Stimulated activated CD8-positive, alpha-beta memory T cell treated with anti-CD3 and anti-CD28 coated beads, Interleukin-12 subunit alpha, Interleukin-12 subunit beta, amount 100 ng/mL, for 24 hours (primary cell): ENCODE results near the gene CD74.
A peak's percentile ranks its signal among the peaks of the same experiment; 100 is the strongest.
"Not testable (repeated sequence)": the region's sequence is repeated elsewhere in the genome, so short reads cannot be mapped to it uniquely, and the experiment has no call there.

Experiments
- DNase-seq: peaks from one replicate; pipeline ENCODE4 v3.0.0-alpha.2; 2020; ENCODE audit errors: extremely low read depth

CD74 gene

GRCh38 chr5:150412319-150413175, at the start of gene CD74:
TSS of gene CD74 (minus strand) at chr5:150412910. CDS start at chr5:150412749, 161 bp downstream.
- peak; percentile 70 for DNase-seq

DNA sequence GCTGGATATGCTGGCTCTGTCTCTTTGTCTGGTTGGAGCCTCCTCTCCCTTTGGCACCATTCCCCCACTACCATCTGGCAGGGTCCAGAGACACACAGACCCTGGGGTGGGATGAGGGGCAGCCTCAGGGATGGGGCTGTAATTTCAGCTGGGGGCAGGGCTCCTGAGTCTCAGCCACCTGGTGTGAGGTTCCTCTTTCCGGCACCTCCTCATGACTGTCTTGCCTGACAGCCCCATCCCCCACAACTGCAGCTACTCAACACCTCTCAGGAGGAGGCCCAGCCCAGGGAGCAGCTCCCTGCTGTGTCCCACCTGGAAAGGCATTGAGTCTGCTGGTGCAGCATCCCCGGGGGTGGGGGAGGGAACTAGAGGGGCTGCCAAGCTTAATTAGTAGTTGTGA, 48.5 kb upstream of the CD74 start:
- DNase-seq = no peak

GRCh38 chr5:150460781-150461180, 48.1 kb upstream of the CD74 start:
- no peak for DNase-seq

DNA sequence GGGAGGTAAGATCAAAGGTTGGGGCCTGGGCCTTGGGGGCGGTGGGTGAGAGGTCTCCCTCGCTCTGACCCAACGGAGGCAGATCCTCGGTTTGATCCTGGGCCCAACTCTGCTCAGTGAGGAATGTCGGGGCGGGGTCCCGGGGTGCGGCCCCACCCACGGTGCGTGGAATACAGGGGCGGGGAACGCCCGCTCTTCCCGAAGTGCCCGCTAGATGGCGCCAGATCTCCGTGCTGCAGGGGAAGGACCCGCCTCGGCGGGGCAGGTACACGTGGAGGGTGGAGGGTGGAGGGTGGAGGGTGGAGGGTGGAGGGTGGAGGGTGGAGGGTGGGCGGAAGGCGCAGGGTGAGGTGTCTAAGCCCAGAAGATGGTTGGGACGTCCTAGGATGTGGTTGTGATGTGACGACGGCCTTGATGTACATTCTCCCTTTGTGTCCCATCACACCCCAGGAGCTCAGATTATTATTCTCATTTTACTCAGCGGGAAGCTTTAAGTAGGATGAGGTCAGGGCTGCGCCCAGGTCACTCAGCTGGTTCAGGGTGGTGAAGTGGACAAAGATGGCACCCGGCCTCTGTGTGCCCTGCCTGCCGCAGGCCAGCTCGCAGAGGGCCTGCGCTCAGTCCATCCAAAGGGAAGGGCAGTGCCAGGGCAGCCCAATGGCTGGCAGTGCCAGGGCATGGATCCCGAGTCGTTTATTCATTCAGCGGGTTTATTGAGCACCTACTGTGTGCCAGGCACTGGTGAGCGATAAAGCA, 46.3 kb upstream of the CD74 start:
- peak; percentile 59 for DNase-seq

DNA sequence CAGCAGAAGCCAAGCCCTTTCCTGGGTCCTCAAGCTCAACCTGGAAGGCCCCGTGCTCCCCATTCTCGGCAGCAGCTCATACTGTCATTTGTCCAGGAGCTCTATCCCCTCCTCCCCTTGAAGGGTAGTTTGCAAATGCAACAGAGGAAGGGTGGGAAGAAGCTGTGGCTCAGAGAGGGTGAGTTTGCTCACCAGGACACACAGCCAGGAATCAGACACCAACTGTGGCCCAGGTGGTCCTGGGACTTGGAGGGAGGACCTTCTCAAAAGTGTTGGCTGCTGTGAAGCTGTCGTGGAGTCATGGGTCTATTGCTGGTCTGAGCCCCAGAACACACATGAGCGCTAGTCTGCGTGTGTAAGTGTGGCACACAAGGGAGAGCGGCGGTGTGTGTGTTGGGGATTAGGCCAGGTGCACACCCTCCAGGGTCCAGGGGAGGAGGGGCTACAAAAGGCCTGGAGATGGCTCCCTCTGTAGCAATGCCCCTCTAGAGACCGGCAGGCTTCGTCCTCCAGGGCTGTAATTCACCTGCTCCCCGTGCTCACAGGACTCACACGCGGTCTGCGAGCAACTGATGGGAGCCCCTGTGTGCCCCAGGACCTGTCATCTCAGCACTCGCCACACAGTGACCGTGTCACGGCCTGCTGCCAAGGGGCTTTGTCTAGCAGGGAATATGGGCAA, 45.0 kb upstream of the CD74 start:
- DNase-seq = no peak

GRCh38 chr5:150457121-150457520, 44.4 kb upstream of the CD74 start:
- no peak for DNase-seq

DNA sequence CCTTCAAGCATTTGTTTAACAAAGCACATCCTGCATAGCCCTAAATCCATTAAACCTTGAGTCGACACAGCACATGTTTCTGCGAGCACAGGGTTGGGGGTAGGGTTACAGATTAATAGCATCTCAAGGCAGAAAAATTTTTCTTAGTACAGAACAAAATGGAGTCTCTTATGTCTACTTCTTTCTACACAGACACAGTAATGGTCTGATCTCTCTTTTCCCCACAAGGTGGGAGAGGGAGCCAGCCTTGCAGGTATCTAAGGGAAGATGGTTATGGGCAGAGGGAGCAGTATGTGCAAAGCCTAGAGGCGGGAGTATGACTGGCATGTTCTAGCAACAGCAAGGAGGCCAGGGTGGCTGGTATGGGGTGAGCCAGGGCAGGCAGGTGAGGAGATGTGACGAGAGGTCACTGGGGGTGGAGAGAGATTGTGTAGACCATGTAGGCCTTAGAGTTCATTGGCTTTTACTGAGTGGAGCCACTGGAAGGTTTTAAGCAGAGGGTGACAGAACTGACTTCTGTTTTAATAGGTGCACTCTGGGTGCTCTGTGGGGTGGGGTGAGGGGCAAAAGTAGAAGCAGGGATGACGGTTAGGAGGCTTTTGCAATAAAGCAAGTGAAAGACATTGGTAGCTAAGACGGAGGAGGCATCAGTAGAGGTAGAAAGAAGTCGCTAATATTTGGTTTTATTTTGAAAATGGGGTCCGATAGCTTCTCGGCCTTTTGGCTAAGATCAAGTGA, 42.0 kb upstream of the CD74 start:
- DNase-seq = no peak

GRCh38 chr5:150454027-150454426, 41.3 kb upstream of the CD74 start:
- DNase-seq = not testable (repeated sequence)

DNA sequence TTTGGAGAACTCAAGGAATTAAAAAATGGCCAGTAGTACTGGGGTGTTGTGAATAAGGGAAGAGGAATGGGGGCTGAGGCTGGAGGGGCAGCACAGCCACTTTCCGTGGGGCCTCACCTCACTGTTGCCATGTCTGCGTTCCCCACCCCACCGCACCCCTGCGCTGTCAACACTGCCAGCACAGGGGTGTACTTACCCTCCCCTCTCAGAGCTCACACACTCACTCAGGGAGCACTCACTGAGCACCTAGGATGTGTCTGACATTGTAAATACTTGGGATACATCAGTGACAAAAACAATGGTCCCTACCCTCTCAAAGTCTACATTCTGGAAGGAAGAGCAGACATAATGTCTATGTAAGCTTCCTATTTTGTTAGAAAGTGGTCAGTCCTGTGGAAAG, 40.2 kb upstream of the CD74 start:
- no peak for DNase-seq

GRCh38 chr5:150451594-150451993, 38.9 kb upstream of the CD74 start:
- no peak for DNase-seq

- DNase-seq = peak; percentile 89
Observed at GRCh38 chr5:150449517-150450339, 37.0 kb upstream of the CD74 start, which contains the start of gene RPS14. TSS of gene RPS14 (minus strand) at chr5:150449739. CDS start at chr5:150447733, 2,006 bp downstream.

GRCh38 chr5:150448952-150449516, 36.3 kb upstream of the CD74 start:
- DNase-seq = no peak

DNA sequence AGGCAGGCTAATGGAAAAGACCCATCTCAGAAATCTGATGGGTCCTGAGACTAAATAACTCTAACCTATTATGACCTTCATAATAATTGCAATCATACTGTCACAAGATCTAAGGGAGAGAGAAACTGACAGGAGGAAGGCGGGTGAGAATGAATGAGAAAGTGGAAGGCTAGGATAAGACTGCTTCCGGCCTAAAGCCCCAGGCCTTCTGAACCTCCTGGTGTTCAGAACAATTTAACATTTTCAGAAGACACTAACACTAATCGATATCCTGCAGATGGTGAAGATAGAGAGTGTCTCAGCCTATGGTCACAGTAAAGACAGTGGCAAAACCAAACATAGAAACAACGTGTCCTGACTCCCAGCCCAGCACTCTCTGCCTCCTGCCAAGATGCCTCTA, 35.6 kb upstream of the CD74 start:
- no peak for DNase-seq

DNA sequence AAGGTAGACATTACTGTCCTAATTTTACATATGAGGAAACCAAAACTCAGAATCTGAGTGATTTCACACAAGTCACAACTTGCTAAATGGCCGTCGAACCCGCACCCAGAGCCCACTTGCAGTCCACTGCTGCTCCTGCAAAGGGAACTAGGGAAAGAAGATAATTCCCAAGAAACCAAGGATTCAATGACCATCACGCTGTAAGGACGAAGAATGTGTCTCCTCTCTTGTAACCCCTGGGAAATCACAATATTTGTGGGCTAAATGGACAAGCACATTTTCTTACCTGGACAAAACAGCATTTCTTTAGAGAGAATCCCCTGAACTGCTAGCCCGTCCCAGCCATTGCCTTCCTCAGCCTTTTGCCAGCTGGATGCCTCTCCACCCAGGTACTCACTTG, 34.5 kb upstream of the CD74 start:
- DNase-seq = no peak

GRCh38 chr5:150446583-150446982, 33.9 kb upstream of the CD74 start:
- no peak for DNase-seq

GRCh38 chr5:150446088-150446487, 33.4 kb upstream of the CD74 start:
- DNase-seq = no peak

- no peak for DNase-seq
Observed at GRCh38 chr5:150444770-150445169, 32.1 kb upstream of the CD74 start.

DNA sequence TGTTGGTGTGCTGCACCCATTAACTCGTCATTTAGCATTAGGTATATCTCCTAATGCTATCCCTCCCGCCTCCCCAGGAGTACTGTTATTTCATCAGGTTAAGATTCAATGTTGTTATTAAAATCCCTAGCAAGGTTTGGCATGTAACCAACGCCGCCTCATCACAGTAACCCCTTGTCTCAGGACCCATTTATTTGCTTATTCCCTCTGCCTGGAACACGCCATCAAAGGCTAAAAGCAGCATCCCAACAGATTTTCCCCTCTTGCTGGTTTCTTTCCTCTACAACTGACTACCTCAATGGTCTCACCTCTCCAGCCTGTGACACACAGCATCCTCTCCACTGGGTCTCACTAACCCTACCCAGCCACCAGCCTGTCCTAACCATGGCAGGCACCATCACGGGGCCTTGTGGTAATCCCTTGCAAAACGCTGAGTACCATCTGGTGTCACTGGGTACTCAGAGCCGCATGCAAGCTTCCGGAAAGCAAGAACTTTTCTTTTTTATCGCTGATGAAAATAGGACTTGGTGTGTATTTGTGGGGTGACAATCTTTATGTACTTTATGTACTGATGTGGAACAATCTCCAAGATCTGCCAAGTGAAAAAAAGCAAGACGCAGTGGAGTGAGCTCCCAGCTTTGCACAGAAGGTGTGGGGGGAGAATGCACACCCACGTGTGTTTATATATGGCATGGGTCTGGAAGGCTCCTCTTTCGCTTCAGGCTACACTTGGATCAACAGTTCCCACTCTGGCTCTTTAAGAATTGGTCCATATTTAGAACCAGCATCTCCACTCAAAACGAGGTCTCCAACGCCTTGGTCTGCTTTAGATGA, 30.7 kb upstream of the CD74 start:
- no peak for DNase-seq

GRCh38 chr5:150442699-150443080, 30.0 kb upstream of the CD74 start:
- no peak for DNase-seq
